ENCODE data around the gene LIMA1. TPM values are rescaled to one million over a fixed set of nuclear protein-coding genes. Genes with fewer than 3 reads are reported as not detected.
"Not testable (repeated sequence)": the region's sequence is repeated elsewhere in the genome, so short reads cannot be mapped to it uniquely, and the experiment has no call there.

Gene LIMA1
- total RNA-seq, 4 donors from 2014 or later, result 23.9 to 62.7 (median 37.2) TPM

DNA sequence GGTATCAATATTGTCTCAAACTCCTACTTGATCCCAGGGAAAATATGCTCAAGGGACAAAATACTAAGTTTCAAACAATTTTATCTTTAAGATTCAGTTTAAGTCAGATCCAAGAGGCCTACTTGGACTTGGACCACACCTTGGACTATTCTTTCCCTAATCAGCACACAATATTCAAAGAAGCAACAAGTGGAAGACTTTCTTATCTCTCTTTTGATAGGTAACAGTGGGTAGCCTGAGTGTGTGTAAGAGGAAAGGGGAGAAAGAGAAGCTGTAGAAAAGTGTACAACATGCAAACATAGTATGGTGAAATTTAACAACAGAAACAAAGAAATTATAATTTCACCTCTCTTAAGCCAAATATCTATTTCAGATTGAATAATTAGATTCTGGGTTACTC, 122.7 kb downstream of the LIMA1 start:
- no peak overlapping the region for H3K4me3 ChIP-seq
- H3K27ac ChIP-seq (replicated peaks in 1 of 4), result no peak overlapping the region
- intact Hi-C loops (cut with DNase I), result no loop called here
- no peaks in the 10 kb centered on the region for H3K27me3 ChIP-seq
- TF ChIP-seq POLR2A (IDR thresholded peaks at IDR 0.05; ENCODE audit: low read depth) (no peak), POLR2AphosphoS5 (IDR thresholded peaks at IDR 0.05) (no peak), EP300 (IDR thresholded peaks at IDR 0.05) (no peak)
- DNase-seq (ENCODE audit: extremely low spot score), result no peak
- H3K4me1 ChIP-seq, result peaks cover 3 to 30% (median 21%) of the 10 kb centered on the region in 4 donors
- H3K36me3 ChIP-seq, result no peaks in the 10 kb centered on the region
- H3K9me3 ChIP-seq, result no peaks in the 10 kb centered on the region

DNA sequence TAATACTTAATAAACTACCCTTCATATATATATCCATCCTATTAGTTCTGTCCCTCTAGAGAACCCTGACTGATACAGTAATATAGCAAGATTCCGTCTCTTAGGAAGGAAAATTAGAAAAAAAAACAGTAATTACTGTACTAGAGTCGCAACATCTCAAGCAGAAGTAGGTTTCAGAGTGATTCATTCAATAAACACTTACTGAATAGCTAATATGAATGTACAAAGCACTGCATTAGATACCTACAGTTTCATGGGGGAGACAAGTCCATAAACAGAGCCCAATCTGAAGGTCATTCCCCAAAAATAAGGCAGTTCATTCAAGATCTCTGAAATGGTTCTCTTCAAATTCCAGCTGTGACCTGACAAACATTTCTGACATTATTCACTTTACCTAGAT, 126.1 kb downstream of the LIMA1 start:
- intact Hi-C loops (cut with DNase I), result no loop called here
- WGBS, result 89% methylated on average over 2 of the region's 2 CpGs
- no peak for DNase-seq (ENCODE audit: extremely low spot score)

DNA sequence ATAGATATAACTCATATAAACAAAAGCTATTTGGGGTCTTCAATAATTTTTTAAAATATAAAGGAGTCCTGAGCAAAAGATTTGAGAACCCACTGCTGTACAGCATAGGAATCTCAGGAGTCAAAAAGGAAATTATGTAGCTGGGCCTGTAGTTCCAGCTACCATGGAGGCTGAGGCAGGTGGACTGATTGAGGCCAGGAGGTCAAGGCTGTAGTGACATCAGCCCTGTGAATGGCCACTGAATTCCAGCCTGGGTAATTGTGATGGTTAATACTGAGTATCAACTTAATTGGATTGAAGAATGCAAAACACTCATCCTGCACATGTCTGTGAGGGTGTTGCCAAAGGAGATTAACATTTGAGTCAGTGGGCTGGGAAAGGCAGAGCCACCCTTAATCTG, 126.7 kb downstream of the LIMA1 start:
- intact Hi-C loops (cut with DNase I), result no loop called here
- Histone ChIP-seq H3K36me3 (peaks cover 0 to 8% (median 3%) of the 10 kb centered on the region in 4 donors), H3K4me1 (peaks cover 0 to 4% (median 1%) of the 10 kb centered on the region in 4 donors), H3K27me3 (no peaks in the 10 kb centered on the region), H3K27ac (replicated peaks in 1 of 4) (no peak overlapping the region), H3K9me3 (no peaks in the 10 kb centered on the region), H3K4me3 (no peak overlapping the region)
- TF ChIP-seq, protein P1, sequence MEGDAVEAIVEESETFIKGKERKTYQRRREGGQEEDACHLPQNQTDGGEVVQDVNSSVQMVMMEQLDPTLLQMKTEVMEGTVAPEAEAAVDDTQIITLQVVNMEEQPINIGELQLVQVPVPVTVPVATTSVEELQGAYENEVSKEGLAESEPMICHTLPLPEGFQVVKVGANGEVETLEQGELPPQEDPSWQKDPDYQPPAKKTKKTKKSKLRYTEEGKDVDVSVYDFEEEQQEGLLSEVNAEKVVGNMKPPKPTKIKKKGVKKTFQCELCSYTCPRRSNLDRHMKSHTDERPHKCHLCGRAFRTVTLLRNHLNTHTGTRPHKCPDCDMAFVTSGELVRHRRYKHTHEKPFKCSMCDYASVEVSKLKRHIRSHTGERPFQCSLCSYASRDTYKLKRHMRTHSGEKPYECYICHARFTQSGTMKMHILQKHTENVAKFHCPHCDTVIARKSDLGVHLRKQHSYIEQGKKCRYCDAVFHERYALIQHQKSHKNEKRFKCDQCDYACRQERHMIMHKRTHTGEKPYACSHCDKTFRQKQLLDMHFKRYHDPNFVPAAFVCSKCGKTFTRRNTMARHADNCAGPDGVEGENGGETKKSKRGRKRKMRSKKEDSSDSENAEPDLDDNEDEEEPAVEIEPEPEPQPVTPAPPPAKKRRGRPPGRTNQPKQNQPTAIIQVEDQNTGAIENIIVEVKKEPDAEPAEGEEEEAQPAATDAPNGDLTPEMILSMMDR (IDR thresholded peaks at IDR 0.05), result no peak
- TF ChIP-seq POLR2AphosphoS5 (IDR thresholded peaks at IDR 0.05) (no peak), EP300 (IDR thresholded peaks at IDR 0.05) (no peak), POLR2A (IDR thresholded peaks at IDR 0.05; ENCODE audit: low read depth) (no peak)
- DNase-seq (ENCODE audit: extremely low spot score), result no peak

More for the DNA sequence above, 126.1 kb downstream of the LIMA1 start:
- Histone ChIP-seq H3K27me3 (no peaks in the 10 kb centered on the region), H3K36me3 (peaks cover 0 to 8% (median 3%) of the 10 kb centered on the region in 4 donors), H3K27ac (replicated peaks in 1 of 4) (no peak overlapping the region), H3K4me3 (no peak overlapping the region), H3K4me1 (peaks cover 0 to 10% (median 5%) of the 10 kb centered on the region in 4 donors), H3K9me3 (no peaks in the 10 kb centered on the region)
- no peak for TF ChIP-seq POLR2A (IDR thresholded peaks at IDR 0.05; ENCODE audit: low read depth)
- no peak for TF ChIP-seq EP300 (IDR thresholded peaks at IDR 0.05)
- TF ChIP-seq, protein P1 (IDR thresholded peaks at IDR 0.05), result no peak
- TF ChIP-seq POLR2AphosphoS5 (IDR thresholded peaks at IDR 0.05), result no peak

DNA sequence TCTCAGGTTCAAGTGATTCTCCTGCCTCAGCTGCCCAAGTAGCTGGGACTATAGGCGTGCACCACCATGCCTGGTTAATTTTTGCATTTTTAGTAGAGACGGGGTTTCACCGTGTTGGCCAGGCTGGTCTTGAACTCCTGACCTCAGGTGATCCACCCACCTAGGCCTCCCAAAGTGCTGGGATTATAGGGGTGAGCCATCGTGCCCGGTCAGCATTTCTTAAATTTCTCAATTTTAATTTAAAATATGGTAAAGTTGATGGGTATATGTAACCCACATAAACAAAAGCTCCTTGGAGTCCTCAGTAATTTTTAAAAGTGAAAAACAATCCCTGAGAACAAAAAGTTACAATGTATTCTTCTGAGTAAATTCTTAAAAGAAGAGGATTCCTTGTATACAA, 128.4 kb downstream of the LIMA1 start:
- H3K4me1 ChIP-seq; H3K27ac ChIP-seq (replicated peaks in 1 of 4); DNase-seq (ENCODE audit: extremely low spot score); intact Hi-C loops (cut with DNase I); H3K36me3 ChIP-seq; H3K27me3 ChIP-seq; H3K4me3 ChIP-seq; H3K9me3 ChIP-seq: not testable (repeated sequence)
- 90% methylated on average over 5 of the region's 5 CpGs for WGBS

DNA sequence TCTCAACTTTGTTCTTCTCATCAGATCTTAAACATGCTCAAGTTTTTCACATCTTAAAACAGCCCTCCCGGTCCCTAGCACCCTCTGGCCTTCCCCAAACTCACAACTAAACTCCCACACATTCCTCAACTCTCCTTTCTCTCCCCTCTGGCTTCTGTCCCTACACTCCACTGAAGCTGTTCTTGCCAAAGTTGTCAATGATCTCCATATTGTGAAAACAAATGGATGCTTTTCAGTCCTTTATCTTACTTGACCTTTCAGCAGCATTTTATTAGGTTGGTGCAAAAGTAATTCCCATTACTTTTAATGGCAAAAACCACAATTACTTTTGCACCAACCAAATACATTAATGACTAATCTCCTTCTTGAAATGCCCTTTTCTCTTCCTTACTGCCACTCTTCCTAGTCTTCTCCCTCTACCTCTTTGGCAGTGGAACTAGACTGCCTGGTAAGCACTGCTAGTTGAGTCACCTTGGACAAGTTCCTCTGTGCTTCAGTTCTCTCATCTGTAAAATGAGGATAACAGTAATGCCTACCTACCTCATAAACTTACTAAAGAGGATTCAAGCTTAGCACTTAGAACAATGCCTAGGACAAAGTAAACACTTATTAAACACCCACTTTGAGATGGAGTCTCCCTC, 132.2 kb downstream of the LIMA1 start:
- Histone ChIP-seq H3K36me3 (peaks cover 0 to 8% (median 3%) of the 10 kb centered on the region in 4 donors), H3K4me1 (peaks cover 0 to 12% (median 3%) of the 10 kb centered on the region in 4 donors), H3K9me3 (no peaks in the 10 kb centered on the region), H3K4me3 (no peak overlapping the region), H3K27ac (replicated peaks in 1 of 4) (no peak overlapping the region), H3K27me3 (no peaks in the 10 kb centered on the region)
- WGBS, result 67% methylated on average over 1 of the region's 1 CpG
- TF ChIP-seq POLR2A (IDR thresholded peaks at IDR 0.05; ENCODE audit: low read depth) (no peak), EP300 (IDR thresholded peaks at IDR 0.05) (no peak), POLR2AphosphoS5 (IDR thresholded peaks at IDR 0.05) (no peak)
- TF ChIP-seq, protein P1 (IDR thresholded peaks at IDR 0.05), result no peak
- DNase-seq (ENCODE audit: extremely low spot score), result no peak
- intact Hi-C loops (cut with DNase I), result no loop called here

DNA sequence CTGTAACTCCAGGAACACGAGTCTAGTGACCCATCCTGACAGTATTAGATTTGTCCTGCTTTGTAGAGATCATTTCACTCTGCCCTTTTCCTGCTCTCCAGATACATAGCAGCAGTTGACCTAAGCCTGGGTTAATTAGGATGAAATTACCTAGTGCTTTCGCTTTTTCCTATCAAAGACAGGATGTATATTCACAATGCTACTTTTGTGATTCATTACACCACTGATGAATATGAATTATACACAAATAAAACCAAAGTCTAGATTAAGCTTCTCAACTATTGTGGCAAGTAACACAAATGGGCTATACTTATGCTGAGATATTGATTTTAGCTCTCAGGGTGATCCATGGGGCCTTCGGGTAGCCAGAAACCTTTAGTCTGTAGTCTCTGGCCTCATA, 134.0 kb downstream of the LIMA1 start:
- TF ChIP-seq POLR2AphosphoS5 (IDR thresholded peaks at IDR 0.05) (no peak), EP300 (IDR thresholded peaks at IDR 0.05) (no peak), POLR2A (IDR thresholded peaks at IDR 0.05; ENCODE audit: low read depth) (no peak)
- TF ChIP-seq, protein P1 (IDR thresholded peaks at IDR 0.05), result no peak
- Histone ChIP-seq H3K9me3 (no peaks in the 10 kb centered on the region), H3K36me3 (peaks cover 0 to 8% (median 3%) of the 10 kb centered on the region in 4 donors), H3K4me3 (no peak overlapping the region), H3K27me3 (no peaks in the 10 kb centered on the region), H3K27ac (replicated peaks in 1 of 4) (no peak overlapping the region), H3K4me1 (peaks cover 0 to 12% (median 3%) of the 10 kb centered on the region in 4 donors)
- 74% methylated on average over 3 of the region's 3 CpGs for WGBS
- intact Hi-C loops (cut with DNase I), result no loop called here
- no peak for DNase-seq (ENCODE audit: extremely low spot score)

DNA sequence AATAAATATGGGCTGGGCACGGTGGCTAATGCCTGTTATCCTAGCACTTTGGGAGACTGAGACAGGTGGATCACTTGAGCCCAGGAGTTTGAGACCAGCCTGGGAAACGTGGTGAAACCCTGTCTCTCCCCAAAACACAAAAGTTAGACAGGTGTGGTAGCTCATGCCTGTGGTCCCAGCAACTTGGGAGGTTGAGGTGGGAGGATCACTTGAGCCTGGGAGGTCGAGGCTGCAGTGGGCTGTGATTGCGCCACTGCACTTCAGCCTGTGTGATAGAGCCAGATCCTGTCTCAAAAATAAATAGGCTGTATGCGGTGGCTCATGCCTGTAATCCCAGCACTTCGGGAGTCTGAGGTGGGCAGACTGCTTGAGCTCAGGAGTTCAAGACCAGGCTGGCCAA, 135.3 kb downstream of the LIMA1 start:
- DNase-seq (ENCODE audit: extremely low spot score); H3K27ac ChIP-seq (replicated peaks in 1 of 4); H3K4me3 ChIP-seq; H3K9me3 ChIP-seq; intact Hi-C loops (cut with DNase I); H3K27me3 ChIP-seq: not testable (repeated sequence)
- H3K4me1 ChIP-seq, result peaks cover 0 to 12% (median 3%) of the 10 kb centered on the region in 4 donors
- peaks cover 0 to 11% (median 0%) of the 10 kb centered on the region in 4 donors for H3K36me3 ChIP-seq
- WGBS, result 94% methylated on average over 6 of the region's 6 CpGs
